H1 (cell line): ENCODE data around the gene MBP. TPM values are rescaled to one million over a fixed set of nuclear protein-coding genes. Genes with fewer than 3 reads are reported as not detected.

ENCODE experiments used
- CTCF ChIA-PET: fragments of 300-600 bp; sonication (Branson Sonifier 250); formaldehyde crosslinking; loops from one replicate; lab custom pipeline; 2021; ENCODE audit not compliant: partially characterized antibody; lab: Charles Lee
- POLR2A ChIA-PET: fragments of 300-600 bp; sonication (Branson Sonifier 250); formaldehyde crosslinking; loops from one replicate; lab custom pipeline; 2021; ENCODE audit warnings: inconsistent platforms; ENCODE audit not compliant: partially characterized antibody; lab: Charles Lee
- DNase-seq, 2 experiments: peaks; one replicate each; pipeline versions ENCODE4 v3.0.0 to v3.0.0-alpha.2; 2010 to 2022; ENCODE audit warnings: low spot score in 2 of 2, low read depth in 1 of 2, mixed read lengths in 1 of 2
- FAIRE-seq: peaks from 2 replicates; lab custom pipeline; 2011; peaks lifted over from hg19 to GRCh38; lab: Jason Lieb, UNC
- H2AFZ ChIP-seq: 2 replicates; pipeline ENCODE4 v1.8.1; 2012; ENCODE audit warnings: low read length, inconsistent platforms
- H2AK5ac ChIP-seq: 2 replicates; pipeline ENCODE4 v1.6.1; 2013; ENCODE audit warnings: low read depth, low read length
- H2BK120ac ChIP-seq: replicated peaks from 2 replicates; pipeline ENCODE3; 2013; ENCODE audit warnings: low read depth, low read length, inconsistent platforms
- H2BK12ac ChIP-seq: 2 replicates; pipeline ENCODE4 v1.6.1; 2013; ENCODE audit warnings: low read depth, low read length
- H2BK15ac ChIP-seq: 2 replicates; pipeline ENCODE4 v1.6.1; 2013; ENCODE audit warnings: low read length
- H2BK20ac ChIP-seq: 2 replicates; pipeline ENCODE4 v1.6.1; 2013; ENCODE audit warnings: low read length
- H2BK5ac ChIP-seq: 2 replicates; pipeline ENCODE4 v1.6.1; 2013; ENCODE audit warnings: low read depth, low read length
- H3K14ac ChIP-seq: 2 replicates; pipeline ENCODE4 v1.6.1; 2013; ENCODE audit warnings: inconsistent platforms; ENCODE audit not compliant: insufficient read length
- H3K18ac ChIP-seq: 2 replicates; pipeline ENCODE4 v1.6.1; 2013; ENCODE audit warnings: low read length; ENCODE audit errors: extremely low read depth
- H3K23ac ChIP-seq: 2 replicates; pipeline ENCODE4 v1.6.1; 2013; ENCODE audit warnings: inconsistent platforms; ENCODE audit not compliant: insufficient read length
- H3K23me2 ChIP-seq: 2 replicates; pipeline ENCODE4 v1.6.1; 2013; ENCODE audit warnings: low read depth, low read length
- H3K27ac ChIP-seq: 2 replicates; pipeline ENCODE4 v1.6.1; 2011; ENCODE audit warnings: low read depth, low read length, inconsistent platforms
- H3K27me3 ChIP-seq, 4 experiments: replicated peaks in 1 of 4; 1 replicate in 1 of 4; 2 replicates in 3 of 4; pipeline versions ENCODE4 v1.6.1 to v1.8.1; 2011 to 2013; ENCODE audit warnings: low read length in 3 of 4, mild to moderate bottlenecking in 3 of 4, inconsistent platforms in 2 of 4, mixed read lengths in 2 of 4, moderate library complexity in 1 of 4; ENCODE audit not compliant: control insufficient read depth in 3 of 4, insufficient read depth in 3 of 4; ENCODE audit errors: extremely low read depth in 1 of 4
- H3K36me3 ChIP-seq, 4 experiments: 2 replicates each; pipeline versions ENCODE4 v1.6.1 to v1.8.1; 2011 to 2013; ENCODE audit warnings: mild to moderate bottlenecking in 4 of 4, low read length in 3 of 4, moderate library complexity in 2 of 4, control low read depth in 1 of 4, inconsistent platforms in 1 of 4; ENCODE audit not compliant: insufficient read depth in 4 of 4, control insufficient read depth in 2 of 4
- H3K4ac ChIP-seq: replicated peaks from 2 replicates; pipeline ENCODE3; 2013; ENCODE audit warnings: low read length, low read depth, mixed read lengths, inconsistent platforms; ENCODE audit not compliant: insufficient read length
- H3K4me1 ChIP-seq, 4 experiments: replicated peaks in 1 of 4; 1 replicate in 1 of 4; 2 replicates in 3 of 4; pipeline versions ENCODE4 v1.6.1 to v1.8.1; 2011 to 2013; ENCODE audit warnings: low read length in 3 of 4, inconsistent platforms in 2 of 4, mixed read lengths in 1 of 4; ENCODE audit not compliant: insufficient read depth in 4 of 4, control insufficient read depth in 3 of 4
- H3K4me2 ChIP-seq, 2 experiments: 2 replicates each; pipeline versions ENCODE4 v1.6.1 to v1.8.1; 2011 to 2013; ENCODE audit warnings: low read depth in 2 of 2, low read length in 2 of 2, control low read depth in 1 of 2, inconsistent platforms in 1 of 2, mild to moderate bottlenecking in 1 of 2; ENCODE audit not compliant: insufficient read depth in 1 of 2
- H3K4me3 ChIP-seq, 4 experiments: fragments of 200-600, 300-600 bp in 1 of 4; sonication (generic), shearing (Covaris generic), sonication (Bioruptor Twin) in 1 of 4; 2 replicates each; pipeline versions ENCODE4 v1.5.1 to v1.8.1; 2011 to 2016; ENCODE audit warnings: low read length in 4 of 4, low read depth in 3 of 4, control low read depth in 2 of 4, inconsistent platforms in 2 of 4, mild to moderate bottlenecking in 2 of 4, mixed read lengths in 1 of 4, moderate library complexity in 1 of 4; ENCODE audit not compliant: insufficient read depth in 2 of 4; ENCODE audit errors: extremely low read depth in 1 of 4
- H3K56ac ChIP-seq: replicated peaks from 2 replicates; pipeline ENCODE3; 2013; ENCODE audit warnings: low read depth, mild to moderate bottlenecking, mixed read lengths, low read length, inconsistent platforms; ENCODE audit not compliant: insufficient read length
- H3K79me1 ChIP-seq: 2 replicates; pipeline ENCODE4 v1.6.1; 2013; ENCODE audit warnings: low read depth, low read length, control low read depth
- H3K79me2 ChIP-seq, 2 experiments: 2 replicates each; pipeline versions ENCODE4 v1.6.1 to v1.8.1; 2012 to 2013; ENCODE audit warnings: low read length in 2 of 2, mild to moderate bottlenecking in 2 of 2, inconsistent platforms in 1 of 2; ENCODE audit not compliant: insufficient read depth in 2 of 2, control insufficient read depth in 1 of 2
- H3K9ac ChIP-seq, 4 experiments: replicated peaks in 1 of 4; 1 replicate in 1 of 4; 2 replicates in 3 of 4; pipeline versions ENCODE4 v1.6.1 to v1.8.1; 2011 to 2013; ENCODE audit warnings: low read depth in 3 of 4, low read length in 3 of 4, control low read depth in 2 of 4, mild to moderate bottlenecking in 2 of 4, moderate library complexity in 2 of 4, inconsistent platforms in 1 of 4; ENCODE audit errors: extremely low read depth in 1 of 4
- H3K9me3 ChIP-seq, 2 experiments: 2 replicates each; pipeline versions ENCODE4 v1.6.1 to v1.8.1; 2012 to 2013; ENCODE audit warnings: mild to moderate bottlenecking in 2 of 2, moderate library complexity in 2 of 2, control low read depth in 1 of 2, inconsistent platforms in 1 of 2, low read depth in 1 of 2, low read length in 1 of 2, mixed read lengths in 1 of 2; ENCODE audit not compliant: insufficient read depth in 2 of 2
- H4K20me1 ChIP-seq, 2 experiments: replicated peaks in 1 of 2; 2 replicates each; pipeline versions ENCODE3 to v1.8.1; 2011 to 2013; ENCODE audit warnings: inconsistent platforms in 2 of 2, low read length in 2 of 2, mild to moderate bottlenecking in 1 of 2; ENCODE audit not compliant: insufficient read depth in 2 of 2, control insufficient read depth in 1 of 2
- H4K5ac ChIP-seq: 2 replicates; pipeline ENCODE4 v1.6.1; 2013; ENCODE audit warnings: low read length, low read depth, mixed read lengths, inconsistent platforms; ENCODE audit not compliant: insufficient read length
- H4K8ac ChIP-seq: 2 replicates; pipeline ENCODE4 v1.8.0; 2013; ENCODE audit warnings: mild to moderate bottlenecking, moderate library complexity, low read length, inconsistent platforms; ENCODE audit not compliant: insufficient read depth; ENCODE audit errors: extremely low read depth
- H4K91ac ChIP-seq: replicated peaks from 2 replicates; pipeline ENCODE3; 2013; ENCODE audit warnings: low read length, mixed read lengths, inconsistent platforms; ENCODE audit not compliant: insufficient read length
- BACH1 ChIP-seq: IDR thresholded peaks from 2 replicates; pipeline ENCODE4 v1.6.1; 2012; ENCODE audit warnings: low read length, improper control_type of control experiment
- EGR1 ChIP-seq: IDR thresholded peaks from 2 replicates; pipeline ENCODE4 v1.6.1; 2011; ENCODE audit warnings: low read depth, low read length, borderline replicate concordance
- KDM1A ChIP-seq: fragments of 200-600, 300-600 bp; sonication (generic); IDR thresholded peaks from 2 replicates; pipeline ENCODE4 v1.7.1; 2016; ENCODE audit warnings: mild to moderate bottlenecking, low read length, borderline replicate concordance
- MAFK ChIP-seq: IDR thresholded peaks from 2 replicates; pipeline ENCODE4 v1.6.1; 2012; ENCODE audit warnings: low read depth, mild to moderate bottlenecking, improper control_type of control experiment, low read length
- WGBS, 2 experiments: shearing (Covaris generic) in 1 of 2; methylation state at CpG; one replicate each; pipeline versions ENCODE4 v1.1.6 to v1.1.7; 2013 to 2015; ENCODE audit warnings: low lambda C conversion rate in 2 of 2, mixed read lengths in 2 of 2, inconsistent platforms in 1 of 2, low coverage in 1 of 2, missing lambda C conversion rate in 1 of 2; ENCODE audit not compliant: insufficient replicate concordance in 2 of 2, insufficient coverage in 1 of 2, insufficient read length in 1 of 2; ENCODE audit errors: extremely low coverage in 1 of 2, missing lambda C conversion rate in 1 of 2; 5-methylcytosine and 5-hydroxymethylcytosine counted together
- polyA plus RNA-seq, 7 experiments: library from polyadenylated mRNA; depleted of rRNA in 3 of 7; stranded (reverse) in 5 of 7; unstranded in 2 of 7; fragments of >200 nt in 5 of 7; fragments of 200-250 nt in 2 of 7; gene quantifications; 1 replicate in 5 of 7; 2 replicates in 1 of 7; 4 replicates in 1 of 7; pipeline versions ENCODE4 v1.2.1 to v1.2.3, GENCODE V29; 2011 to 2013; ENCODE audit warnings: missing spikeins in 2 of 7, mixed read lengths in 2 of 7
- total RNA-seq: library from RNA; stranded (reverse); fragmentation: NEBNext Ultra II Directional; extraction: Animal tissue kit (Norgen Biotek cat#: 25700); gene quantifications from 2 replicates; pipeline ENCODE4 v1.2.1, GENCODE V29; 2021
- TF ChIP-seq, protein P1 (sequence below): IDR thresholded peaks from 2 replicates; pipeline ENCODE4 v1.6.1; 2012; ENCODE audit warnings: low read length, inconsistent platforms

The MBP gene
- total and polyA plus RNA-seq, 2 of the 8 experiments (the other 6 are each of a cell fraction or from before 2014, with no cell fraction given) = 7.7 to 19.2 TPM

DNA sequence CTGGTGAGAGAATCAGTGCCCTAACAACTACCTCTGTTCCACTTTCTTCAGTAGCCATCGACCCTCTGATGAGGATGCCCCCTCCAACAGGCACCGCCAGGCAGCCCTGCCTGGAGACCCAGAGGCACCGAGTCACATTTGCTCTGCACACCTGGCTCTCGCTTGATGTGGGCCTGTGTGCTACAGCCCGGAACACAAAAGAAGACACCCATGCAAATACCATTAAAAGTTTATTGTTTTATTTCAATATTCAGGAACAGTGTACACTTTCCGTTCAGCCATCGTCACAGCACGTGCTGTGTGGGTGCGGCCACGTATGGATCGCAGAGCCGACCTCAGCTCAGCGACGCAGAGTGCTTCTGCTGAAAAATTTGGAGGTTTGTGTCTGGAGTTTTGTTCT, 154.0 kb downstream of the MBP start:
- POLR2A ChIA-PET = interaction anchor here (1.8 kb wide), 1 partner anchor 11 kb away, joined by 5 read pairs; no protein-coding TSS in a partner anchor
- H2BK12ac ChIP-seq = no peak overlapping the region
- H3K4ac ChIP-seq = no peak overlapping the region
- CTCF ChIA-PET = interaction anchor here (0.9 to 13.3 kb wide), 5 partner anchors 18 to 59 kb away, joined by 4 to 188 read pairs (median 6); no protein-coding TSS in a partner anchor
- no peak overlapping the region for H2BK20ac ChIP-seq
- no peaks in the 10 kb centered on the region for H3K79me2 ChIP-seq
- H3K23me2 ChIP-seq = no peaks in the 10 kb centered on the region
- H3K27ac ChIP-seq = no peak overlapping the region
- no peaks in the 10 kb centered on the region for H3K79me1 ChIP-seq
- no peak overlapping the region for H3K9ac ChIP-seq
- TF ChIP-seq, protein P1, sequence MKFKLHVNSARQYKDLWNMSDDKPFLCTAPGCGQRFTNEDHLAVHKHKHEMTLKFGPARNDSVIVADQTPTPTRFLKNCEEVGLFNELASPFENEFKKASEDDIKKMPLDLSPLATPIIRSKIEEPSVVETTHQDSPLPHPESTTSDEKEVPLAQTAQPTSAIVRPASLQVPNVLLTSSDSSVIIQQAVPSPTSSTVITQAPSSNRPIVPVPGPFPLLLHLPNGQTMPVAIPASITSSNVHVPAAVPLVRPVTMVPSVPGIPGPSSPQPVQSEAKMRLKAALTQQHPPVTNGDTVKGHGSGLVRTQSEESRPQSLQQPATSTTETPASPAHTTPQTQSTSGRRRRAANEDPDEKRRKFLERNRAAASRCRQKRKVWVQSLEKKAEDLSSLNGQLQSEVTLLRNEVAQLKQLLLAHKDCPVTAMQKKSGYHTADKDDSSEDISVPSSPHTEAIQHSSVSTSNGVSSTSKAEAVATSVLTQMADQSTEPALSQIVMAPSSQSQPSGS = no peak
- TF ChIP-seq EGR1 (no peak), BACH1 (no peak), MAFK (no peak), KDM1A (no peak)
- no peak overlapping the region for H3K23ac ChIP-seq
- H3K9me3 ChIP-seq = no peaks in the 10 kb centered on the region
- H2BK120ac ChIP-seq = no peak overlapping the region
- WGBS, 2 experiments = 96% methylated on average over 14 of the region's 14 CpGs; no CpG with 5 or more reads in 1 of the 2 experiments
- H2AFZ ChIP-seq = no peak overlapping the region
- FAIRE-seq = no peak
- H4K91ac ChIP-seq = no peak overlapping the region
- no peak overlapping the region for H4K8ac ChIP-seq
- no peak overlapping the region for H3K4me2 ChIP-seq
- H3K56ac ChIP-seq = no peak overlapping the region
- no peaks in the 10 kb centered on the region for H3K27me3 ChIP-seq
- H3K14ac ChIP-seq = no peak overlapping the region
- H2BK15ac ChIP-seq = no peak overlapping the region
- DNase-seq = peak in 1 of 2 experiments; percentile 30
- no peak overlapping the region for H2BK5ac ChIP-seq
- no peaks in the 10 kb centered on the region for H3K36me3 ChIP-seq
- H2AK5ac ChIP-seq = no peak overlapping the region
- H4K20me1 ChIP-seq = no peaks in the 10 kb centered on the region
- H3K4me3 ChIP-seq = no peak overlapping the region
- H3K4me1 ChIP-seq = peaks cover 0 to 17% (median 11%) of the 10 kb centered on the region in 4 experiments
- no peak overlapping the region for H4K5ac ChIP-seq
- H3K18ac ChIP-seq = no peak overlapping the region
